Naive thymus-derived CD4-positive, alpha-beta T cell (primary cell): Measurements from ENCODE around the gene ARHGAP20. TPM values are rescaled to one million over a fixed set of nuclear protein-coding genes. Genes with fewer than 3 reads are reported as not detected.

Source experiments
- ATAC-seq: fragments of 150-1000 bp; cut with Tn5 transposase; 2 replicates; pipeline ENCODE4 v1.10.0; 2021; ENCODE audit warnings: mild to moderate bottlenecking, moderate library complexity
- CTCF ChIA-PET: fragments of 350-600 bp; sonication (Branson Sonifier 250); formaldehyde crosslinking; loops from one replicate; lab custom pipeline; 2021; ENCODE audit warnings: antibody characterized with exemption; lab: Charles Lee
- POLR2A ChIA-PET: fragments of 350-600 bp; sonication (Branson Sonifier 250); formaldehyde crosslinking; loops from one replicate; lab custom pipeline; 2021; ENCODE audit warnings: antibody characterized with exemption, inconsistent platforms; lab: Charles Lee
- DNase-seq, 9 donors: peaks; one replicate each; pipeline versions ENCODE4 v3.0.0 to v3.0.0-alpha.2; 2020 to 2022; ENCODE audit warnings: mixed read lengths in 1 of 9
- H3K27ac ChIP-seq: one replicate; pipeline ENCODE4 v1.7.0; 2013; ENCODE audit warnings: mild to moderate bottlenecking, low read depth, low read length, moderate library complexity
- H3K27me3 ChIP-seq, 2 donors: one replicate each; pipeline ENCODE4 v1.7.0; 2013; ENCODE audit warnings: low read length in 2 of 2, mild to moderate bottlenecking in 2 of 2, moderate library complexity in 2 of 2; ENCODE audit not compliant: control insufficient read depth in 2 of 2, insufficient read depth in 2 of 2
- H3K36me3 ChIP-seq, 3 experiments: 1 replicate in 2 of 3; 2 replicates in 1 of 3; pipeline ENCODE4 v1.7.0; 2013; ENCODE audit warnings: low read length in 3 of 3, mild to moderate bottlenecking in 3 of 3, moderate library complexity in 1 of 3; ENCODE audit not compliant: insufficient read depth in 3 of 3, control insufficient read depth in 2 of 3
- H3K4me1 ChIP-seq, 2 donors: one replicate each; pipeline ENCODE4 v1.7.0; 2013; ENCODE audit warnings: low read length in 2 of 2, mild to moderate bottlenecking in 2 of 2, moderate library complexity in 1 of 2; ENCODE audit not compliant: control insufficient read depth in 2 of 2, insufficient read depth in 2 of 2
- H3K4me3 ChIP-seq: 2 replicates; pipeline ENCODE4 v1.7.0; 2013; ENCODE audit warnings: mild to moderate bottlenecking, low read length
- H3K9me3 ChIP-seq, 3 experiments: 1 replicate in 2 of 3; 2 replicates in 1 of 3; pipeline ENCODE4 v1.7.0; 2013; ENCODE audit warnings: low read length in 3 of 3; ENCODE audit not compliant: control insufficient read depth in 2 of 3
- H3K27ac Mint-ChIP-seq, 9 donors: one replicate each; pipeline ENCODE4 v1.8.0; 2020 to 2022; ENCODE audit warnings: mixed read lengths in 9 of 9, mild to moderate bottlenecking in 8 of 9, moderate library complexity in 5 of 9, inconsistent platforms in 2 of 9
- H3K27me3 Mint-ChIP-seq, 5 donors: one replicate each; pipeline ENCODE4 v1.8.0; 2021 to 2022; ENCODE audit warnings: mixed read lengths in 5 of 5, mild to moderate bottlenecking in 1 of 5
- H3K36me3 Mint-ChIP-seq, 5 donors: one replicate each; pipeline ENCODE4 v1.8.0; 2020 to 2022; ENCODE audit warnings: mixed read lengths in 5 of 5, mild to moderate bottlenecking in 3 of 5, inconsistent platforms in 1 of 5
- H3K4me1 Mint-ChIP-seq, 7 donors: one replicate each; pipeline ENCODE4 v1.8.0; 2020 to 2022; ENCODE audit warnings: mixed read lengths in 7 of 7, mild to moderate bottlenecking in 3 of 7, inconsistent platforms in 1 of 7
- H3K4me3 Mint-ChIP-seq, 10 donors: one replicate each; pipeline ENCODE4 v1.8.0; 2020 to 2022; ENCODE audit warnings: mild to moderate bottlenecking in 10 of 10, mixed read lengths in 10 of 10, moderate library complexity in 6 of 10, inconsistent platforms in 2 of 10
- H3K9me3 Mint-ChIP-seq, 11 donors: one replicate each; pipeline ENCODE4 v1.8.0; 2020 to 2022; ENCODE audit warnings: mixed read lengths in 11 of 11, mild to moderate bottlenecking in 4 of 11, inconsistent platforms in 1 of 11, moderate library complexity in 1 of 11
- intact Hi-C, 2 donors: fragments of 100-400 bp; cut with micrococcal nuclease; formaldehyde crosslinking; loops; one replicate each; pipeline ENCODE4 v1.15.1; 2023
- polyA plus RNA-seq, 2 donors: library from polyadenylated mRNA; unstranded; fragments of 300-500 nt; fragmentation: Illumina TruSeq; gene quantifications; one replicate each; pipeline ENCODE4 v1.2.3, GENCODE V29; 2021
- total RNA-seq, 6 experiments: library from RNA in 5 of 6; stranded (reverse) in 5 of 6; gene quantifications; 1 replicate in 5 of 6; 2 replicates in 1 of 6; pipeline ENCODE4 v1.2.3 and lab custom pipeline; 2021 to 2026

The ARHGAP20 gene
- total and polyA plus RNA-seq, 7 experiments from 2014 or later: 0.08 to 0.11 TPM; not detected in 5

DNA sequence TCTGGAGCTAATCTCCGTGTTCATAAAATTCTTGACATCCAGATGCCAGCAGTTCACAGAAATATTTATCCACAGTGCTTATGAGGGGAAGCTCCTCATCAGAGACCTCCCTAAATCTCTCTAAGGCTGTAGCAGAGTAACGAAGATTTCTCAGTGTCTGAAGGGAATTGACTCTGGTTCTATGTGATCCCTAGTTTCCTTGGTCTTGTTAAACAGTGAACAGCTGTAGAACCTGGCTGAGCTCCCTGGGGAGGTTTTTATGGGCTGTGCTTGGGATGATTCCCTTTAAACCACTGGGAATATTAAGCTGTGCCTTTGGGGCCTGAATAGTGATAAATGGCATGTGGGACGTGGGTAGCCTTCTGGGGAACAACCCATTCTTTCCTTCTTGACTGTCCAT lies 43.7 kb upstream of the ARHGAP20 start:
- no peak overlapping the region for H3K27ac Mint-ChIP-seq
- no peaks in the 10 kb centered on the region for H3K27me3 ChIP-seq
- no peaks in the 10 kb centered on the region for H3K36me3 ChIP-seq
- POLR2A ChIA-PET: no interaction called here
- CTCF ChIA-PET: no interaction called here
- H3K9me3 Mint-ChIP-seq: peaks cover 4 to 34% (median 17%) of the 10 kb centered on the region in 11 donors
- H3K9me3 ChIP-seq: peaks cover 0 to 7% (median 0%) of the 10 kb centered on the region in 3 experiments
- peaks cover 9 to 37% (median 25%) of the 10 kb centered on the region in 5 donors for H3K27me3 Mint-ChIP-seq
- intact Hi-C loops: no loop called here
- ATAC-seq (no peak), DNase-seq (no peak)
- H3K4me3 ChIP-seq: no peak overlapping the region
- H3K4me3 Mint-ChIP-seq: no peak overlapping the region
- peaks cover 0 to 5% (median 0%) of the 10 kb centered on the region in 5 donors for H3K36me3 Mint-ChIP-seq
- no peaks in the 10 kb centered on the region for H3K4me1 Mint-ChIP-seq
- H3K4me1 ChIP-seq: no peaks in the 10 kb centered on the region
- no peak overlapping the region for H3K27ac ChIP-seq

DNA sequence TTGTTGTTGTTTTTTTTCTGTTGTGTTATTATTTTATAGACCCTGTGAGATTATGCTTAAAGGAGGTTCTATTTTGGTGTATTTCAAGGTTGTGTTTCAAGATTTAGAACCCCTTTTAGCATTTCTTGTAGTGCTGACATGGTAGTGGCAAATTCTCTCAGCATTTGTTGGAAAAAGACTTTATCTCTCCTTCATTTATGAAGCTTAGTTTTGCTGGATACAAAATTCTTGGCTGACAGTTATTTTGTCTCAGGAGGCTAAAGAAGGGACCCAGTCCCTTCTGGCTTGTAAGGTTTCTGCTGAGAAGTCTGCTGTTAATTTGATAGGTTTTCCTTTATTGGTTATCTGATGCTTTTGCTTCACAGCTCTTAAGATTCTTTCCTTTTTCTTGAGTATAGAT lies 40.7 kb upstream of the ARHGAP20 start:
- Histone ChIP-seq H3K27ac (no peak overlapping the region), H3K36me3 (no peaks in the 10 kb centered on the region), H3K27me3 (no peaks in the 10 kb centered on the region), H3K9me3 (peaks cover 0 to 7% (median 0%) of the 10 kb centered on the region in 3 experiments), H3K4me3 (no peak overlapping the region), H3K4me1 (no peaks in the 10 kb centered on the region)
- no peak overlapping the region for H3K27ac Mint-ChIP-seq
- ChIA-PET POLR2A (no interaction called here), CTCF (no interaction called here)
- no peaks in the 10 kb centered on the region for H3K4me1 Mint-ChIP-seq
- no peak overlapping the region for H3K4me3 Mint-ChIP-seq
- DNase-seq: no peak
- peaks cover 3 to 33% (median 15%) of the 10 kb centered on the region in 5 donors for H3K27me3 Mint-ChIP-seq
- no peak for ATAC-seq
- intact Hi-C loops: no loop called here
- H3K36me3 Mint-ChIP-seq: peaks cover 0 to 5% (median 0%) of the 10 kb centered on the region in 5 donors
- H3K9me3 Mint-ChIP-seq: peaks cover 7 to 46% (median 17%) of the 10 kb centered on the region in 11 donors

DNA sequence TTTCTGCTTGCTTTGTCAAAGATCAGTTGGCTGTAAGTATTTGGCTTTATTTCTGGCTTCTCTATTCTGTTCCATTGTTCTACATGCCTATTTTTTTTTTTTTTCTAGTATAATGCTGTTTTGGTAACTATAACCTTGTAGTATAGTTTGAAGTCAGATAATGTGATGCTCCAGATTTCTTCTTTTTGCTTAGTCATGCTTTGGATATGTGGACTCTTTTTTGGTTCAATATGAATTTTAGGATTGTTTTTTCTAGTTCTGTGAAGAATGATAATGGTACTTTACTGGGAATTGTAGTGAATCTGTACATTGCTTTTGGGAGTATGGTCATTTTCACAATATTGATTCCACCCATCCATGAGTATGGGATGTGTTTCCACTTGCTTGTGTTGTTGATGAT lies 37.9 kb upstream of the ARHGAP20 start:
- H3K27ac Mint-ChIP-seq: no peak overlapping the region
- Histone ChIP-seq H3K36me3 (no peaks in the 10 kb centered on the region), H3K4me1 (no peaks in the 10 kb centered on the region), H3K9me3 (peaks cover 0 to 7% (median 0%) of the 10 kb centered on the region in 3 experiments), H3K4me3 (no peak overlapping the region), H3K27ac (no peak overlapping the region), H3K27me3 (no peaks in the 10 kb centered on the region)
- ATAC-seq (no peak), DNase-seq (no peak)
- peaks cover 0 to 5% (median 0%) of the 10 kb centered on the region in 5 donors for H3K36me3 Mint-ChIP-seq
- ChIA-PET CTCF (no interaction called here), POLR2A (no interaction called here)
- H3K27me3 Mint-ChIP-seq: peaks cover 0 to 28% (median 6%) of the 10 kb centered on the region in 5 donors
- H3K4me3 Mint-ChIP-seq: no peak overlapping the region
- intact Hi-C loops: no loop called here
- H3K9me3 Mint-ChIP-seq: peaks cover 7 to 46% (median 17%) of the 10 kb centered on the region in 11 donors
- H3K4me1 Mint-ChIP-seq: no peaks in the 10 kb centered on the region

GRCh38 chr11:110747531-110747930 lies 35.3 kb upstream of the ARHGAP20 start:
- Histone ChIP-seq H3K27ac (no peak overlapping the region), H3K36me3 (no peaks in the 10 kb centered on the region), H3K9me3 (no peaks in the 10 kb centered on the region), H3K4me1 (no peaks in the 10 kb centered on the region), H3K4me3 (no peak overlapping the region), H3K27me3 (no peaks in the 10 kb centered on the region)
- Mint-ChIP-seq H3K27ac (no peak overlapping the region), H3K27me3 (peaks cover 2 to 21% (median 8%) of the 10 kb centered on the region in 5 donors), H3K4me1 (no peaks in the 10 kb centered on the region), H3K4me3 (no peak overlapping the region), H3K9me3 (peaks cover 1 to 28% (median 10%) of the 10 kb centered on the region in 11 donors), H3K36me3 (peaks cover 0 to 4% (median 0%) of the 10 kb centered on the region in 5 donors)
- no peak for DNase-seq
- ChIA-PET CTCF (no interaction called here), POLR2A (no interaction called here)
- no peak for ATAC-seq
- intact Hi-C loops: no loop called here

DNA sequence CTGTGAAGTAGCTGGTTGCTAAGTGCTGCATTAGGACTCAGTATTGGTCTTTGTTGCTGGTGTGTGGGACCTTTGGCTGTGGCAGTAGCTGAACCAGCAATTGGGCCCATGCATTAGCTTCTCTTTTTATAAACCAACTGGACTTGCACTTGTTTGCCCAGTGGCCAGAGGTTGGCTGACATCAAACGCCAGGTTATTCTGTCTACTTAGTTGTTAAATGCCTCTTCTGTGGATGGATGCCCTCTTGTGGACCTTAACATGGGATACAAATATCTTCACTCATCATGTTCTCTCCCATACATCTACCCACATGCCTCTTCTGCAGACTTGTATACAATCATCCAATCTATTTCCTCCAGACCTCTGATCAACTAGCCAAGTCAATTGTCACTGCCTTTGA lies 26.4 kb upstream of the ARHGAP20 start:
- no peaks in the 10 kb centered on the region for H3K9me3 ChIP-seq
- intact Hi-C loops: no loop called here
- no peaks in the 10 kb centered on the region for H3K36me3 Mint-ChIP-seq
- no peaks in the 10 kb centered on the region for H3K4me1 ChIP-seq
- H3K9me3 Mint-ChIP-seq: peaks cover 0 to 4% (median 0%) of the 10 kb centered on the region in 11 donors
- DNase-seq: no peak
- POLR2A ChIA-PET: no interaction called here
- H3K27me3 ChIP-seq: no peaks in the 10 kb centered on the region
- no peaks in the 10 kb centered on the region for H3K36me3 ChIP-seq
- H3K4me3 Mint-ChIP-seq: no peak overlapping the region
- no peak for ATAC-seq
- H3K27ac ChIP-seq: no peak overlapping the region
- H3K4me3 ChIP-seq: no peak overlapping the region
- no peaks in the 10 kb centered on the region for H3K4me1 Mint-ChIP-seq
- H3K27me3 Mint-ChIP-seq: peaks cover 10 to 17% (median 14%) of the 10 kb centered on the region in 5 donors
- CTCF ChIA-PET: no interaction called here
- H3K27ac Mint-ChIP-seq: no peak overlapping the region

GRCh38 chr11:110737593-110737992 lies 25.4 kb upstream of the ARHGAP20 start:
- Mint-ChIP-seq H3K27me3 (peaks cover 10 to 20% (median 11%) of the 10 kb centered on the region in 5 donors), H3K4me1 (no peaks in the 10 kb centered on the region), H3K27ac (no peak overlapping the region), H3K9me3 (peaks cover 0 to 4% (median 0%) of the 10 kb centered on the region in 11 donors), H3K36me3 (no peaks in the 10 kb centered on the region), H3K4me3 (no peak overlapping the region)
- no peak for DNase-seq
- no peaks in the 10 kb centered on the region for H3K27me3 ChIP-seq
- no peaks in the 10 kb centered on the region for H3K4me1 ChIP-seq
- H3K9me3 ChIP-seq: no peaks in the 10 kb centered on the region
- CTCF ChIA-PET: interaction anchor here (0.6 kb wide), 1 partner anchor 337 kb away, joined by 3 read pairs; no protein-coding TSS in a partner anchor
- intact Hi-C loops: no loop called here
- H3K4me3 ChIP-seq: no peak overlapping the region
- H3K36me3 ChIP-seq: no peaks in the 10 kb centered on the region
- ATAC-seq: no peak
- H3K27ac ChIP-seq: no peak overlapping the region
- POLR2A ChIA-PET: no interaction called here

DNA sequence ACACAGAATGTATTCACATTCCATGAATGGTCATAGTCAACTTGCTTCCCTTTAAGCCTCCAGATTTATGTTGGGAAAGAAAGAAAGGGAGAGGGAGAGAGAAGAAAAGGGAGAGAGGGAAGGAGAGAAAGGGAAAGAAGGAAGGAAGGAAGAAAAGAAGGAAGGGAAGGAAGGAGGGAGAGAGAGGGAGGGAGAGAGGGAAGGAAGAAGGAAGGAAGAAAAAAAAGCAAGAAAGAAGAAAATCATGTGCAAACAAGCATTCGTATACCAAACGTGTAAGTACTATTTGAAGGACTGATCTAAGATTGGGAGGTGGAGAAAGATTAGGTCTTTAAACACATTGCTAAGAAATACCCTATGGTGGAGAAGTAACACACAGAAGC lies 23.9 kb upstream of the ARHGAP20 start:
- intact Hi-C loops: no loop called here
- POLR2A ChIA-PET: no interaction called here
- Mint-ChIP-seq H3K27me3 (peaks cover 11 to 22% (median 14%) of the 10 kb centered on the region in 5 donors), H3K27ac (no peak overlapping the region), H3K4me3 (no peak overlapping the region), H3K36me3 (no peaks in the 10 kb centered on the region), H3K9me3 (peaks cover 0 to 2% (median 0%) of the 10 kb centered on the region in 11 donors), H3K4me1 (no peaks in the 10 kb centered on the region)
- DNase-seq (no peak), ATAC-seq (no peak)
- H3K27ac ChIP-seq: no peak overlapping the region
- H3K36me3 ChIP-seq: no peaks in the 10 kb centered on the region
- H3K4me3 ChIP-seq: no peak overlapping the region
- CTCF ChIA-PET: no interaction called here
- H3K27me3 ChIP-seq: peaks cover 0 to 3% of the 10 kb centered on the region in 2 donors
- H3K4me1 ChIP-seq: no peaks in the 10 kb centered on the region
- H3K9me3 ChIP-seq: no peaks in the 10 kb centered on the region
